Metanephros (tissue), 1 donor: ENCODE measurements around the gene SH2D5. TPM values are rescaled to one million over a fixed set of nuclear protein-coding genes. Genes with fewer than 3 reads are reported as not detected.

Experiments
- total RNA-seq: library from RNA; depleted of rRNA; stranded (reverse); fragments of >200 nt; gene quantifications from one replicate; pipeline ENCODE4 v1.2.3, GENCODE V29; 2014

SH2D5 gene
- total RNA-seq = 0.18 TPM

GRCh38 chr1:20732588-20733359 lies at the start of gene SH2D5:
Gene SH2D5, minus strand, starts transcription at chr1:20732703. Its CDS starts 4,659 bp downstream, at chr1:20728044.

DNA sequence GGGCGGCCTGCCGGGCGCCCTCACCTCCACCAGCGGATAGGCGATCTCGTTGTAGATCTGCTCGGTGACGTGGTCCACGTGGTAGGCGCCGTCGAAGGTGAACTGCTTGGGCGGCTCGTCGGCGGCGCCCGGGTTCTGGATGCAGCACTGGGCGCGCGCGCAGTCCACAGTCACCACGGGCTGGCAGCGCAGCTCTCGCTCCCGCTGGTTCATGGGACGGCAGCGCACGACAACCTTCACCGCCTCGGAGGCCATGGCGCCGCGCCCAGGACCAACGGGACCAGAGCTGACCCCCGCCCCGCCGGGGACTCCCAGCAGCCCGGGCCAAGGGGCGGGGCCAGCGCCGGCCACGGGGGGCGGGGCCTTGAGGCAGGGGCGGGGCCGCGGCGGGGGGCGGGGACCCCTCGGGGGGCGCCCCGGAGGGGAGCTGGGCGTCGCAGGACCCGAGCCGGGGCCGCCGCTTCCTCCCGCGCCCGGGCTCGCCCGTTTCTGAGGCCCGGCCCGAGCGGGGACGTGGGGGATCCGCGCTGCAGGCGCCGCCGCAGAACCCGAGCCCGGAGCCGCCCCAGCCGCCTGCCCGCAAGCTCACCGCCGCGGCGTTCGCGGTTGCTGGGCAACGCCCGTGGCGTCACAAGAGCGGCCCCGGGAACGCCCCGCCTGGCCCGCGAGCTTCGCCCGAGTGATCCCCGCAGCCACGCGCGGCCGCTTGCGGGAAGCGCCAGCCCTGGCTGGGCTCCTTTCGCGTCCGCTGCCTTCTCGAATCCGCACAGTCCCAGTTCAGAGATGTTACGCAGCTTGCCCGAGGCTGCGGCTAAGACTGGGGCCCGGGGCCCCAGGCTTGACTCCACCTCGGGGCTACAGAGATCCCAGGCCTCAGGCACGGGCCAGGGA lies 14.8 kb downstream of the SH2D5 start, which contains the start of gene KIF17:
Gene KIF17 (minus strand): TSS at position 556 of the 891 bp plus-strand sequence. CDS start 301 bp downstream, at position 255.

Other genes with a start within 250 kb of the SH2D5 start
- gene CAMK2N1, start 246.5 kb downstream of the SH2D5 start, total RNA-seq = 24.1 TPM
- gene MUL1, start 224.6 kb downstream of the SH2D5 start, total RNA-seq = 29.3 TPM
- gene FAM43B, start 180.1 kb downstream of the SH2D5 start, total RNA-seq = 1.2 TPM
- gene CDA, start 143.6 kb downstream of the SH2D5 start, total RNA-seq = 4.3 TPM
- 71.9 TPM for gene PINK1, start 99.2 kb downstream of the SH2D5 start, total RNA-seq
- 182 TPM for gene DDOST, start 71.3 kb downstream of the SH2D5 start, total RNA-seq
- 5.2 TPM for gene KIF17, start 14.7 kb downstream of the SH2D5 start, total RNA-seq
- gene HP1BP3, start 54.6 kb upstream of the SH2D5 start, total RNA-seq = 248 TPM